GM19324 (cell line): ENCODE measurements around the gene HMGB3.
"Not testable (repeated sequence)": the region's sequence is repeated elsewhere in the genome, so short reads cannot be mapped to it uniquely, and the experiment has no call there.

Experiments
- ATAC-seq: cut with Tn5 transposase; IDR thresholded peaks from one replicate; pipeline ENCODE4 v1.9.1; 2021; ENCODE audit warnings: mild to moderate bottlenecking, moderate library complexity; ENCODE audit not compliant: unreplicated experiment, low FRiP score

The HMGB3 gene

GRCh38 chrX:150982788-150983520 lies at the start of gene HMGB3:
HMGB3 (plus strand) TSS chrX:150983335; CDS start chrX:150985600, 2,265 bp downstream.
- ATAC-seq, result peak; percentile 97

DNA sequence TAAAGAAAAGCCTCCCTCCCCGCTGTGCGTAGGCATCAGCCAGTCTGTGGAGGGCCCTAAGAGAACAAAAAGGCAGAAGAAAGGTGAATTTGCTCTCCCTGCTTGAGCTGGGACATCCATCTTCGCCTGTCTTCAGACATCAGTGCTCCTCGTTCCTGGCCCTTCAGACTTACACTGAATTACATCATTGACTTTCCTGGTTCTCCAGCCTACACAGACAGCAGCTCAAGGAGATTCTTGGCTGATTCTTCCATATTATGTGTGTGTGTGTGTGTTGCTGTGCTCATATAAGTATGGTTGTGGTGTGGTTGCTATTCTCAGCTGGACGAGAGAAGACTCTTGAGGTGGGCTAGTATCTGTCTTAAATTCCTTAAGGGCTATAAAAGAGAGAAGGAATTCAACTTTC lies 49.2 kb upstream of the HMGB3 start:
- ATAC-seq, result no peak

DNA sequence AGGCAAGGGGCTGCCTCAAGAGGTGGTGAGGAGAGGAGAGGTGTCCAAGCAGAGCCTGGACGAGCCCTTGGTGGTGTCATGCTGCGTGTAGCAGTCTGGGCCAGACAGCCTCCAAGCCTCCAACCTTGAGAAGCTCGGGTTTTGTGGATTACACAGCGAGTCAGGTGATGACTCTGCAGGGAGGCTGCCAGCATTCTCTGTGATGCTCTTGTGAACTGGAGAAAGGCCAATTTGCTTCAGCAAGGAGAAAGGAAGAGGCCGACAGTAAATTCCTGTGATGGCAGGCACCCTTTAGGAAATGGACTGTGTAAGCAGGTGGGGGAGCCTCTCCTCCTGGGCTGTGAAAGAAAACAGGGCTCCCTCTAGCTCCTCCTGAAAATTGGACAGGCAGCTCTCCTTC lies 48.7 kb upstream of the HMGB3 start:
- no peak for ATAC-seq

DNA sequence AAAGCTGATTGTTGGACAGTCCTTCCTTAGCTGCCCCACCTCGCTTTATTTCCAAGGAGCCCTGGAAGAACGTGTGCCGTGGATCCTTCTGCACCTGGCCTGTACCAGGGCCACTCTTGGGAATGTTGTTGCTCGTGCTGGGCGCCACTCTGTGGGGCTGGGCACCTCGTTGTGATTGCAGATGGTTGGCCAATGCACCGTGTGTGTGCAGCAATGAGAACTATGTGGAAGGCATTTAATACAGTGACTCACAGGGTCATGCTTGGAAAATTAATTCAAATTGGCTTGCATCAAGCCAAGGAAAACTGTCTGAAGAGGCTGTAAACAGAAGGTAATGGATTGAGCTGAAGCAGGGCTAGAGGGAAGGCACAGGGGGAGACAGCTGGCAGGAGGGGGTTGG lies 47.7 kb upstream of the HMGB3 start:
- no peak for ATAC-seq

- ATAC-seq, result no peak
These were observed 46.6 kb upstream of the HMGB3 start for GRCh38 chrX:150936556-150936955.

DNA sequence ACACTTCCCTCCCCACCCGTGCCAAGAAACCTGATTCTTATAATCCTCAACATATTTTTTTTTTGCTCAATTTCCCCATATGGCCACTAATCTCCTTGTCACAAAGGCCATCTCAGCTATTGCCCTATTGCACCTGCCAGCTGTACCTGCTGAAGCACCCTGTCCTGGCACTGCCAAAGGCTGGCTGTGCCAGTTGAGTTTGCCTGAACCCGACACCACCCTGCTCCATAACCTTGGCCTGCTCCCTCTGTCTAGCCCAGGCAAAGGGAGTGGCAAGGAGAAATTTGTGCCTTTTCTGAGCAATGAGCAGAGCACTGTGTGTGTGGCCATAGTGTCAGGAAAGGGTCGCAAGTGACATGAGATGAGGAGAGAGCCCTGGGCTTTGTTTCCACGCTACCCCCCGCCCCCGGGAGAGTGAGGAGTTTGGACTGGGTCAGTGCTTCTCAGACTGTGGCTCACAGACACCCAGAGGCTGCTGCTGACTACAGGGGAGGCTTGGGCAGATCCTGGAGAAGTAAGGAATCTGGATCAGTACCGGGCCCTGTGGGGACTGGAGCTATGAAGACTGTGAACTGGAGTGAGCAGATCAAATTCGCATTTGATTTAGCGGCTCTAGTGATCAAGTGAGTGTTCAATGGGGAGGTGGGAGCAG lies 42.2 kb upstream of the HMGB3 start:
- no peak for ATAC-seq

DNA sequence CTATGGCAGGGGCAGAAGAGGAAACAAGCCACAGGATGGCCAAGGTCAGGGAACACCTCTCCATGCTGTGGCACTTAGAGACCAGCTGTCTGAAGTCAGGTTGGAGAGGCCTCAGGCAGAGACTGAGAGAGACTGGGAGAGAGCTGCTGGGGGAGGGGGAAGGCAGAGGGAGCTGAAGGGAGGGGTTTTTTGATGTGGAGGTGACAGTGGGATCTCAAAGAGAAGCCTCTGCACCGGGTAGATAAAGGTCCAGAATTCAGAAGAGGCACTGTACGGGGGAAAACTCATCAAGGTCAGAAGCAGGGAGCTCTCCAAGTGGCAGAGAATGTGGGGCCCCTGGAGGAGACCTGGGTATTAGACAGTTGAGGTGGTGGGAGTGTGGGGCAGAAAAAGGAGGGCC lies 41.6 kb upstream of the HMGB3 start:
- ATAC-seq, result no peak

- ATAC-seq, result no peak
These were observed 40.1 kb upstream of the HMGB3 start for GRCh38 chrX:150942942-150943594.

GRCh38 chrX:150944233-150944632 lies 38.9 kb upstream of the HMGB3 start:
- ATAC-seq, result no peak

DNA sequence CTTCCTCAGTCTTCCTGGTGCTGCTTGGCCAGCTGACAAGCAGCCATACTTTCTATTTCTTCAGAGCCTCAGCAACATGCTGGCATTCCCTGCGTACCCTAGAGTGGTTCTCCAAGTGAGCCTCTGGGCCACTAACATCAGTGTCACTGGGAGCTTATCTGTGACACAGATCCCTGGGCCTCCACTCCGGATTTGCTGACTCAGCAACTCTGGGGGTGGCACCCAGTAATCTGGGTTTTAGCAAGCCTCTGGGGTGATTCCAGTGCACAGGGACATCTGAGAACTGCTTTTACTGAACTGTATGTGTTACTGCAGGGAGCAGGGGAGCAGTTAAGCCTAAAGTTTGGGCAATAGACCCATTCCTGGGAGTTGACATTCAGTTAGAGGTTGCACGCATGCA lies 28.2 kb upstream of the HMGB3 start:
- no peak for ATAC-seq

- no peak for ATAC-seq
These were observed 27.5 kb upstream of the HMGB3 start for GRCh38 chrX:150955590-150955989.

GRCh38 chrX:150958177-150958576 lies 25.0 kb upstream of the HMGB3 start:
- no peak for ATAC-seq

DNA sequence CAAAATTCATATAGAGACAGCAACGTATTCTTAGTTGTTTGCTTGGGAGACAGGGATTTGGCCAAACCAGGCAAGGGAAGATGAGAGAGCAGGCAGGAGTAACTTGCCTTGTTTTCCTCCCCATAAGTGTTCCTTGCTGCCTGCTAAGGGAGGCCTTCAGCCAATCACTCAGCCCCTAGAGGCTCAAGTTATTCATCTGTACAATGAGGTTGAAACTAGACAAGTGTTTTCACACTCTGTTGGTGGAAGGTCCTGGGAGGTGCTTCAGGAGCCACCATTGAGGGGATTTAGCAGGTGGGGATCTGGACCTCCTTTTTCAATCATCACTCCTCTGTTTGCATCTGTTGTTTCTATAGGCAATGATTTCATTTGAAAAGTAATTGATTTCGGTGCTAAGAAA lies 23.6 kb upstream of the HMGB3 start:
- ATAC-seq, result no peak

DNA sequence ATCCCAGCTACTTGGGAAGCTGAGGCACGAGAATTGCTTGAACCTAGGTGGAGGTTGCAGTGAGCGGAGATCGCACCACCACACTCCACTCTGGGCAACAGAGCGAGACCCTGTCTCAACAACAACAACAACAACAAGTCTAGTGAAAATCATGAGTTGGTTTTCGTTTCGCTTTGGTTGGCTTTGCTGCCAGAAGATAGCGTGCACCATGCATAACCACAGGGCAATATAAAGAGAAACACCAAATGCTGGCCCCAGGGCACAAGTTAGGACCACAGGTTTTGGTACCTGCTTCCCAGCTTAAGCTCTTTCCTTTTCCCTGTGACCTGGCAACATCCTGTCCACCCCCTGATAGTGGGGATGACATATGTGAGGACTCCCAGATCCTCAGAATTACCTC lies 21.5 kb upstream of the HMGB3 start:
- no peak for ATAC-seq

DNA sequence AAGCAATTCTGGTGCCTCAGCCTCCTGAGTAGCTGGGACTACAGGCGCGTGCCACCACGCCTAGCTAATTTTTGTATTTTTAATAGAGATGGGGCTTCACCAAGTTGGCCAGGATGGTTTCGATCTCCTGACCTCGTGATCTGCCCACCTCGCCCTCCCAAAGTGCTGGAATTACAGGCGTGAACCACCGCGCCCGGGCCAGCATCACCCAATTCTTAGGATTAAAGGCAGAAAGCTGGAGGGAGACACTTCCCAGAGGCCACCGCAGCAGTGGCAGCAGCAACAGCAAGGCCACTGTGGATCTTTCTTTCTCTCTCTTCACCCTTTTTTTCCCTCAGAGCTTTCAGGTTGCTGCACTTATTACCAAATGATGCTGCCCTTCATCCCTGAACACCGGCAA lies 18.7 kb upstream of the HMGB3 start:
- not testable (repeated sequence) for ATAC-seq

DNA sequence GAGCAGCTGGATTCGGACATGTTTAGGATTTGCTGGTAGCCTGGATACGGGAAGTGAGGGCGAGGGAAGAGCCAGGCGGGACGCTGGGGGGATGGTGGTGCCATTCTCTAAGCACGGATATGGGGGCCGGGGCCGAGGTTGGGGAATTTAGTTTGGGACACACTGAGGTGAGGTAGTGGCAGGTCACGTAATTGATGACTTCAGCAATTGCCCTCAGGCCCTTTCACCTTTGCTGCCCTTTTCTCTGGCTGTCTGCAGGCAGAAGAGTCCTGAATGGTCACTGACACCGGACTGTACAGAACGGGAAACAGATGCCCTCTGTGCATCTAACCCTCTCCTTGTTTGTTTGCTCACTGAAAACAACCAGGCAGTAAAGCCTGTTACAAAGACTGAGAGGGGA lies 16.9 kb upstream of the HMGB3 start:
- ATAC-seq, result no peak

GRCh38 chrX:150966742-150967141 lies 16.4 kb upstream of the HMGB3 start:
- no peak for ATAC-seq

DNA sequence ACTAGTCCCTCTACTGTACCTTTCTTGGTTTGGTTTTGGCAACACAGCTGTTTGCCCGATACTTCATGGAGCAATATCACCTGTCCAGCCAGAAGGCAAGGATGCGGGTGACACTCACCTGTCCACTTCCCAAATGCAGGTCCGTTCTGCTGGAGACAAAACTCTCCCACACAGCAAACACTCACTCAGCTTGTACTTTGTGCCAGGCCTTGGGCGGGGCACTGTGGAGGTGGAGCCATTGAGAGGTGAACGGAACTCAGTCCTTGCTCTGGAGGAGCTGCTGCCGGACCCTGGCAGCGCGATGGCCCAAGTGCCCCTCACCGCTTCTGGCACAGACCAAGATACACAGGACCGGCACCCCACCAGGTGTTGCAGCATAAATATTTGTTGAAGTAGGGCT lies 15.3 kb upstream of the HMGB3 start:
- no peak for ATAC-seq

- ATAC-seq, result no peak
These were observed 14.0 kb upstream of the HMGB3 start for GRCh38 chrX:150968862-150969720.

DNA sequence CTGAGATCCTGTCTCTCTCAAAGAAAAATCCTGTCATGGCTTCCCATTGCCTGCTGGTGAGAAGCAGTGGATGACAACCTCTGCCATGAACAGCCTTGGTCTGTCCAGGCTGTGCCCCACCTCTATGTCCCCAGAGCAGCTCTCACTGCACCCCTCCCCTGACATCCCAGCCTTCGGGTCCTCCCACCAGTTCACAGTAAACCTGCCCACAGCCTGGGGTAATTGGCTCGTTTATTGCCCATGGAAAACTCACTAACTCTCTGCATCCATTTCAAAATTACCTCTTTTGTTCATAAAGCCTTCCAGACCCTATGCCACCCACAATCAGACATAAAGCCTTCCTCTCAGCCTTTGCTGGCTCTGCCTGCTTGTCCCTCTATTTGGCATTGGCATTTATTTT lies 10.7 kb upstream of the HMGB3 start:
- no peak for ATAC-seq
